ENCODE data around the gene XRCC3.

The XRCC3 gene

DNA sequence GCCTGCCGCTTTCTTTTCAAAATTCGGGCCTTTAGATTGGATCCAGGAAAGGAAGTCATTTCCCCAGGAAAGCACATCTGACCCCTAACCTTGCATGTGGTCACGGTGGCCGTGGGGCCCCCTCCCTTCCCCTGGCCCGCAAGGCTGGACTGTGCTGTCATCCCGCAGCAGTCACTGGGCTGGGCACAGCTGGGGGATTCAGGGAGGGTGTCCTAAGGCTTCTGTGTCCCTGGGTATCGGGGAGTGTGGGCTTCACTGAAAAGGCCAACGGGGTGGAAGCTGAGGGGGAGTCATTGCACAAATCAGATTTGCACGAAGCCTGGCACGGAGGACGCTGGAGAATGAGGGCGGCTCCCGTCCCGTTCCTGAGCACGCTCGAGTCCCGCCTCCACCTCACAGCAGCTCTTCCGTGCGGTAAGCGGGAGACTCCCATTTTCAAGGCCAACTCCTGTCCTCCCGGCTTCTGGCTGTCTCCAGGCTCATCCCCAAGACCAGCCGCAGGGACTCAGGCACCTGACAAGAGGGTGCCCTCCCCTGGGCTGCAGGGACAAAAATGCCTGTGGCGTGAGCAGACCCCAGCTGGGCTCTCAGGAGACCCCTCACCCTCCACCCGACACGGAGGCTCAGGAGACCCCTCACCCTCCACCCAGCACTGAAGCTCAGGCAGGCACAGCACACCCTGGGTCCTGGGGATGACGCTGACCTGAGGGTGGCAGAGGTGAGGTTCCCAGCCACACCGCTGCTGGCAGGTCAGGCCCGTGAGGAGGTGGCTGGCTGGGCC is 9.6 kb downstream of the XRCC3 start:
- DNase-seq = no peak

DNA sequence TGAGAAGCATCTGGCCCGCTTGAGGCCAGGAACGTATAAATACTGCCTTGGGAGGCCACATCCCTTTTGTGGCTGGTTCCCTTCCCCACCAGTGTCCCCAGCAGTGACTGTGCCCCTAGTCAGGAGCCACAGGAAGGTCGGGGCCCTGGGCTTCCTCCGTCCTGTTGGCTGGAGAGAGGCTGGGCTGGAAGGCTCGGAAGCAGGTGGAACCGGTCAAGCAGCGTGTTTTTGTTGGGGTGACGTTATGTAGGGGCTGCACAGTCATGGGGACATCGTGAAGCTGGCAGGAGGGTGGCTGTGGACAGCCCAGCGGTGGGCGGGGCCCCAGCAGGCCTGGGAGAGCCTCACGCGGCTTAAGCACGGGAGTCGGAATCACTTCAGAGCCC is 10.1 kb downstream of the XRCC3 start:
- no peak for DNase-seq

DNA sequence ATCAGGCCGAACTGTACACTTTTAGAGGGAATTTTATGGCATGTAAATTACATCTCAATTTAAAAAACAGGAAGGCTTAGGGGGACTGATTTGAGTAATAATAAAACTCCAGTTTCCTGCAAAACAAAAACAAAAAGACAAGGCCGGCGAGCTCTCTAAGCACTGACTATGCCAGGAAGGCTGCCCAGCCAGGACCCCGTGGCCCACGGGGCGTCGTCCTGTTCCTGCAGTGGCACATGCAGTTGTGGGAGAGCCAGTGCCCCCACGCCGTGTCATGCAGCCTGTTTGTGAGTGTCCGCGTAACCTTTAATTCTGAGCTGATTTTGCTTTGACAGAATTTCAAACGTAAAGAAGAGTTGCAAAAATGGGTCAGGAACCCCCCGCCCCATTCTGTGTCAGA is 10.5 kb downstream of the XRCC3 start:
- DNase-seq = no peak

DNA sequence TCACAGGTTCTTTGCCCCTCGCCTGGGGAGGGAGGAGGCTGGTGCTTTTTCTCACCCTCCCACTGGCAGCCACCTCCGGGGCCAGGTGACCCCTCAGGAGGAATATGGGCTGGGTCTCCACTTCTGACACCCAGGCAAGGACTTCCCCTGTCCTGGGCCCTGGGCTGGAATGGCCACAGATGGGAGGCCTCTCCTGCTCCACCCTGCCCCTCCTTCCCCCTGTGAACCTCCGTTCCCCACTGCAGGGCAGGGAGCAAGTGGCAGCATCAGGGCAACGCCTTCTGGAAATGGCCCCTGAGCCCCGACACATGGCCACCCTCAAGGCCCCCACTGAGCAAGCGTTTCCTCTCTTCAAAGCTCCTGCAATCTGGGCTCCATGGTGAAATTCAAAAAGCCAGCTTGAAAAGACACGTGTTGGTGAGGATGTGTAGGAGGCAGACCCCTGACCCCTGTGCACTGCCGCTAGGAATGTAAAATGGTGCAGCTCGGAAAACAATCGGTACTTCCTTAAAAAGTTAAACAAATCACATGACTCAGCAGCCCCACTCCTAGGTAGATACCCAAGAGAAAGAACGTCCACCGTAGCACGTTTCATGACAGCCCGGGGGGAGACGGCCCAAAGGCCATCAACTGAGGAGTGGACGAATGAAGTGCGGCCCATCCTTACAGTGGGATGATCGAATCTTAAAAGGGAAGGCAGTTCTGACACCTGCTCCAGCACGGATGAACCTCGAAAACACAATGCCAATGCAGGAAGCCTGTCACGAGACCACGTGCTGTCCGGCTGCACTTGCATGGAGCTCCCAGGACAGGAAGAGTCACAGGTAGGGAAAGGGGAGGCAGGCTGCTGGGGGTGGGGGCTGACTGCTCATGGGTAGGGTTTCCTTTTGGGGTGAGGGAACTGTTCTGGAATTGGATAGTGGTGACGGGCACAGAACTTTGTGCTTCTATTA is 11.5 kb downstream of the XRCC3 start:
- no peak for DNase-seq

DNA sequence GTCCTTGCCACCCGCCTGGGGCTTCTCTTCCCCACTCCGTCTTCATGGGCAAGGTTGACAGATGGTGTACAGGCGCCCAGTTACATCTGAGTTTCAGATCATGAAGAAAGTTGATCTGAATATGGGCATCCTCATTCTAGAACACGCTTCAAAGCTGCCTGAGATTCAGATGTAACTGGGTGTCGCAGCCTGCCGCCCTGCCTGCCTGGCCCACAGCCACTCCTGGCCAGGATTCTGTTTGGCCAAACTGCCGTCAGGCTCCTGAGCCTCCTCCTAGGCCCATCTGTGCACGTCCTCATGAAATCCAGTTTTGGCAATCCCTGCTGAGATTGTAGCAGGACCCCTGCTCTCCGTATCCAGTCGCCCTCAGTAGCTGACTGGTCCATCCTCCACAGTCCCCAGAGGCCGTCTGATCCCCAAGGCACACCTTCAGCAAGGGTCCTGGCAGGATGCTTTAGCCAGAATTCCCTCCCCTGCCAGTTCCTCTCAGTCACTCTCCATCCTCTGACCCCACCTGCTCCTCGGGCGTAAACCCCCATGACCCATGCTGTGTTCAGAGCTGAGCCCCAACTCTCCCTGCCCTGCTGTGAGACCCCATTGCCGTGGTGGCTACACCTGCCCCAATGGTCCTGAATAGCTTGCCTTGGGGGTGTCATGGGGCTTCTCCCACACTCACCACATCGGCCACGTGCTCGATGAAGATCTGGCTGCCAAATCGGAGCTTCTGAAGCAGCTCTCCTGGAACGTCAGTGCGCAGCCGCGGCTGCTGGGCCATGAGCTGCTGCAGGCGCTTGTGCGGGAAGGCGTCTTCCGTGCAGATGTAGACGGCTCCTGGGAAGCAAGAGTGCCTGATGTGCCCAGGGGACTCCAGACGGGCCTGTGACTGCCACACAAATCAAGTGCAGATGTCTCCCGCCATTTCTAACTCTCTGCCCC is 12.5 kb downstream of the XRCC3 start:
- DNase-seq = no peak

DNA sequence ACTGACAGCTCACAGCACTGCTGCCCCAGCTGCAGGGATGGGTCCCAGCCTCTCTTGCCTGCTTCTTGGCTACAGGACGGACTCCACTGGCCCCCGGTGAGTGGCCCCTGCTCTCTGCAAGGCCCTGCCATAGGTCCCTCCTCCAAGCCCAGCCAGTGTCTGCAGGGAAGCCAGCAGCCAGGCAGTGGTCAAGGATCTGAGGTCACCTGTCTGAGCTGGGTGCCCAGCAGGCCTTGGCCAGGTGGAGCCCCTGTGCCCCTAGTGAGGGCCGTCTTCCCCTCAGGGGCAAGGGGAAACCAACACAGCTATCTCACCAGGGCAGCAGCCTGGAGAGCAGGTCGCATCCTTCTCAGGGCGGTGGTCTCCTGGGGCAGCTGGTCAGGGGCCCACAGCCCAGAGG is 13.2 kb downstream of the XRCC3 start:
- DNase-seq = no peak

DNA sequence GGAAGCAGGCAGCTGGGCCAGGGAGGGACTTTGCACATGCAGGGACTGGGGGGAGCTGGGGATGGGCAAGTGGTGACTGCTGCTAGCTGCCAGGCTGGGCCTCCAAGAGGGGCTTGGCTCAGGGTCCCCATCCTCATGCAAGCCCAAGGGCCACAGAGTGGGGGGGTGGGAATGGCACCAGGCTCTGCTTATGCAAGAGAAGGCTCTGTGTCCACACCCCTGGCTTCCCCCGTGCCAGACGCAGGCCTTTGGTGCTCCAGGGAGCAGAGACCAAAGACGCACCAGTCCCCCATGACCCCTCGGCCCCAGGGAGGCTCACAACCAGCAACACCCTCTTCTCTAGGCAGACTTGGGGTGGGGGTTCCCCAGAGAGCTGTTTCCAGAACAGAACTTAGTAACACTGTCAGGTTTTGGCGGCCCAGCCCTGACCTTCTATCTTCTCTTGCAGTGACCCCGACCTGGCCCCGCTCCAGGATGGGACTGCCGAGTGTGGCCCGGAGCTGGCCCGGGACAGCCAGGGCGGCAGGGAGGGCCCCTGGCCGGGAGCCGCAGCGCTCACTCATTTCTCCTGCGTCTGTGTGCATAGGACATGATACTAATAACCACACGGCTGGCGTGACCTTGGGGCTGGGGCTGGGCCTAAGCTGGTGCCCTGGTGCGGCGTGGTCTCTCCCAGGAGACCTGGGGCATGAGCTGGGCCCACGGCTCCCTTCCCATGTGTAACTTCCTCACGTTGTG is 14.3 kb downstream of the XRCC3 start:
- DNase-seq = no peak

DNA sequence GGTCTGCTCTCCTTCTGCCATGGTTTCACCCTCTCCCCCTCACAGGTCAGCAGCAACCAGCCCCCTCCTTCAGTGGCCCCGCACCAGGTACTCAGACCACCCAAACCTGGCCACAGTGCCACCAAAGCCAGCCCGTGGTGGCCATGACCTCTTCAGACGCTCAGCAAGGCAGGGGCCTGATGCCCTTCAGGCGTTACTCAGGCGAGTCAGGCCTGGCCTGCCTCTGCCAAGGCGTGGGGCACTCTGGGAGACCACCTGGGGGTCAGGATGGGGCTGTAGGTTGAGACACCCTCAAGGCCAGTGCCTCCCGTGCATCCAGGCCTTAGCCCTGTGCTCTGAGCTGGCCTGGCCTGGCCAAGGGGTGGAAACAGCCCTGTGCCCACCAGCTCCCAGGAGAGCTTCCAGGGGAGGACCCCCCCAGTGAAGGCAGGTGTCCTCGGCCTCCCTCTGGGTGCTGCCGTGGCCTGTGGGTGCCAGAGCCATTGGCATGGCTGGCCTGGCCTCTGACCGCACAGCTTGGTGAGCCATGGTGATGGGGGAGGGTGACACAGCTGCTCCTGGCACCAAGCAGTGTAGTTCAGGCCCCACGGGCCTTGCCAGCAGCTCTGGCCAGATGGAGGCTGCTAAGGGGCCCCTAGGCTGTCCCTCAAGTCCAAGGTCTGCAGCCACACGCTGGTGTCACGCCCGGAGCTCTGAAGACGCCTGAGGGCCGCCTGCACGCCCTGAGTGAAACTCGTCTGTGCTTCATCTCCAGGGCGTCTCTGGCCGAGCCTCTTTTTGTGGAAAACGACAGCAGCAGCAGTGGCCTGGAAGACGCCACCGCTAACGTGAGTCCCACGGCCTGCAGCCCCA is 15.1 kb downstream of the XRCC3 start:
- DNase-seq = no peak

DNA sequence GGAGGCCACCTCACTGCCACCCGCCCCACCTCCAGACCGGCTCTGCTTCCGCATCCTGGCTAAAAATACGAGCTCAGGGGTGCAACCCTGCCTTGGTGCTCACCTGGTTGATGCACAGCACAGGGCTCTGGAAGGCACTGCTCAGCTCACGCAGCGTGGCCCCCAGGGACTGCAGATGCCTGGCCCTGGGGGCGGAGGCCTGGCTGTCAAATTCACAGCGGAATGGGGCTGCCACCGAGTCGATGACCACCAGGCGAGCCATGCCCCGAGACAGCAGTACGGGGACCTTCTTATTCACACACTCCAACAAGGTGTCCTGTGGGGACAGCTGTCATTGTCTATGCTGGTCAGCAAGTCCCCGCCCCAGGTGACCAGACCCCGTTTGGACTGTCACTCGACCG is 16.0 kb downstream of the XRCC3 start:
- DNase-seq = no peak

DNA sequence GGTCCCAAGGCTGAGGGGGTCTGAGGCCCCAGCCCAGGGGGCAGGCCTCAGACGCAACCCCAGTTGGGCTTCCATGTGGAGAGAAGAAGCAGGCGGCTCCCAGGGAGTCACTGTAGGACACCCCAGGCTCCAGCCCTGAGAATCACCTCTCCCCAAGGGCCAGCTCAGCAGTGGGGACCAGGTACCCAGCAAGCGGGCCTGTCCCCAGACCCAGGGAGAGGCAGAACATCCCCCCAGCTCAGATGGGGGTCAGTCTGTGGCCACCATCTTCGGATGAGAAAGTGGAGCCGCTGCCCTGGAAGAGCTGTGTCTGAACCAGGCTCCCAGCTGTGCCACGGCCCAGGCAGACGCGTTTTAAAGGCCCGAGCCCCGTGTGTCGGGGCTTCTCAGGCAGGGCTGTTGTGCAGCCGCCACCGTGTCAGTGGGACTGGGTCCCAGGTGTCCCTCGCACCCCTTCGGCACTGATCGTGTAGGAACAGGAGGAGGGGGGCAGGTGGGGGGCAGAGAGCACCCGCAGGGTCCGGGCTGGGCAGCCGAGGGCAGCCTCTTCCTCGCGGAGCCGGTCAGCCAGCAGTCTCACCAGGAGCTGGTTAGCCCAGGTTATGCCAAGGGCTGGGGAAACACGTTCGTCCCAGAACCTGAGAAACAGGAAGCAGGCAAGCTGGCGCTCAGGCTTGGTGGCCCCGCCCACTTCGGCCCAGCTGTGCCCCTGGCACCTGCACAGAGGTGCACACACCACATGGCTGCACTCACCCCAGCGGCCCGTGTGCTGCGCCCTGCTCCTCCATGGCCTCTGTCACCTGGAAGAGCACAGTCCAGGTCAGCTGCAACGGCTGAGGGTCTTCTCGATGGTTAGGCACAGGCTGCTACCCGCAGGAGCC is 16.6 kb downstream of the XRCC3 start:
- no peak for DNase-seq

DNA sequence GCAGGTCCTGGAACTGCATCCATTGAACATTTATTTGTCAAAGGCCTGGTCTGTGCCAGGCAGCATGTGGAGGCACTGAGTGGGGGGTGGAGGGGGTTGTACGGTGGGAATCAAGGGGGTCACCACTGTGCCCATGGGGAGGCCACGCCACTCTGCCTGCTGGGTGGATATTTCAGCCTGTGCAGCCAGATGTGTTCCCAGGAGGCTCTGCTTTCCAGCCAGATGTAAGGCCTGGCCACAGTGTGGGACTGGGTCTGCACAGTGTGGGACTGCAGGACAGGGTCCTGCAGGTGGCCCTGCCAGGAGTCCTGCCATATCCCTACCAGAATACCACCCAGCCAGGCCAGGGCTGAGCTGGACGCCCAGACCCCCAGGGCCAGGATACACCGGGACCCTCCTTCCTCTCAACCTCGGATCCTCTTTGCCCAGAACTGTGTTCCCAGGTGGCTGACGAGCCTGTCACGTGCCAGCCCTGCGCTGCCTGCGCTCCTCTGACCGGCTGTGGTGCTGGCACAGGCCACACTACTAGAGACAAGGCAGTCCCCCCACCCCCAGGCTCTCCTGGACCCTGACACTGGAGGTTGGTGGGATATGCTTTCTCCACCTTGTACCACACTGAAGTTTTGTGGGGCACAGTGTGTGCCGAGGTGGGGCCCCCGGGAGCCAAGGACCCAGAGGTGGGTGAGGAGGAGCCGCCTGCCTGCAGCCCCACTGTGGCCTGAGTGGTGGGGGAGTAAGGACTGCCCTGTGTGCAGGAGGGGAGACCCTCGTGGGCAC is 17.5 kb downstream of the XRCC3 start:
- no peak for DNase-seq

DNA sequence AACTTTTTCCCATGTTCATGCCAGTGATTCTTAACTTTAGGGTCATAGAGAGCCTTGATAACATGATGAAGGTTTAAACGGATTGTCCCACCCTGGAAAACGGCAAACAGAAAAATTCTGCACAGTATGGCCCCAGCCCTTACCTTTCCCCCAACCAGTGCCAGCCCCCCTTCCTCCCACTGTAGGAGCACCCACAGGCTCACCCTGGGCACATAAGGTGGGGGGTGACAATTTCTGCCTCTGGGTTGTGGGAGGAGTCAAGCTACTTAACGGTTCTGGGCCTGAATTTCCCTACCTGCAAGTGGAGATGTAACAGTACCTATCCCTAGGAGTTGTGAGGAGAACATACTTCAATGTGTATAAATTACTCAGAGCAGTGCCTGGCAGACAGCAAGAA is 18.0 kb downstream of the XRCC3 start:
- DNase-seq = no peak

DNA sequence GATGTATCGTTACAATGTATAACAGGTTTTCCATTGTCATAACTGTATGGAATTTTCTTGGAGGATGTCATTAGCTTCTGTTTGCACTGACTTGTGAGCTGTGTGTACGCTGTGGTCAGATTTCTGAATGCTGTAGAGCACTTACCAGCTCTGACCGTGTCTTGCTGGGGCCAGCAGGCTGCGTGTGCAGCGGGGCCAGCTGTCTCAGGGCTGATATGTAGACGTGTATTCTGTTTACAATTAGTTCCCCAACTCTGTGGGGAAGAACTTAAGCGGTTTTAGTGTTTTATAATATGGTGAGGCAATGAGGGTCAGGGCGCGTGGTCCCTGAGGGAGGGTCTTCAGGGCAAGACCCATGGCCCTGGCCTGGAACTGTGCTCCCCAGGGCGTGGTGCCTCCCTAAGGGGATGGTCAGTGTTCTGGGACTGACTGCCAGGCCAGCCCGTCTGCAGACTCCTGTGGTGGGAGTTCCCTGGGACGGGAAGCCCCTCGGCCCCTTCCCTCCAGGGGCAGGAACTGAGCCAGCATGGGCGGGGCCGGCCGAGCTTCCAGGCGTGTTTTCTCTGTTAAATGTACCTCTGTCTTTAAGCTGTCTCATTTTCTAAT is 18.7 kb downstream of the XRCC3 start:
- no peak for DNase-seq

DNA sequence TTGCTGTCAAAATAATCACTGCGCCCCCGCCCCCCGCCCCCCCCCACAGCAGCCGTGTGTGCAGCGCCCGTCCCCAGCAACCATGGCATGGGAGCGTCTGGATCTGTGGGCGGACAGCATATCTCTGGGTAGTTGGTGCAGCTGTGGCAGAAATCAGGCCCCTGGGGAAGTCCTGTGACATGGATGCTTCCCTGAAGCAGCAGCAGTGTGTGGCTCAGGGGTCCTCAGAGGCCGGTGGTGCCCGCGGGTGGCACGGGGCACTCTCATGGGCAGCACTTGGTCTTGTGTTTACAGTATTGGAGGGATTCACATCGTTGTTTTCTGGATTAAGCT is 19.2 kb downstream of the XRCC3 start:
- no peak for DNase-seq

DNA sequence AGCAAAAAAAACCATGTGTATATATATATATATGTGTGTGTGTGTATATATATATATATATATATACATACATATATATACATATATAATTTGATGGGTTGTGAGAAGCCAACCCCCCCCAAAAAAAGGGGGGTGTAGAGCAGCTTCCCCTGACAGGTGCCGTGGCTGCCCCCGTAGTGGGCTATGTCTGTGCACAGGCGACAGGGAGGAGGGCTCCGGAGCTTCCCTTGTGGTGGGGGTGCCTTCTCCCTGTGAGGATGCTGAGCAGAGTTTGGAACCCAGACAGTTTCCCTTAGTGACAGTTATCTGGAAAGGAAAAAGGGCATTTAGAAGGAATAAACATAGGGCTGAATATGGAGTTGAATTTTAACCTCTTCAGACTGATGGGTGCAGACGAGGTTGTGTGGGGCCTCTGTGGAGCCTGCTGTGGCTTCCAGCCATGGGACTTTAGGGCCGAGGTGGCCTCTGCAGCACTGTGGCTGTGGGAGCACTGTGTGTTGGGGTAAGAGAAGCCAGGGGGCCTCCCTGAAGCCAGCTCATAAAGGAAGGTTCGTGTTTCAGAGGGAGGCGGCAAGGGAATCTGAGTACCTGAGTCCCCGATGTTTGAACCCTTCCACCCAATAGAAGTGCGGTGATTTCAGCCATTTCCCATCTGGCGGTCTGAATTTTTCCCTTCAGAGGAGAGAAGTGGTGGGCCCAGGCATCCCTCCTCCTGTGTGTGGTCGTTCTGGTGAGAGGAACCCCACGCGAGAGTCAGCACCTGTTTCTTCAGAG is 19.8 kb downstream of the XRCC3 start:
- no peak for DNase-seq

DNA sequence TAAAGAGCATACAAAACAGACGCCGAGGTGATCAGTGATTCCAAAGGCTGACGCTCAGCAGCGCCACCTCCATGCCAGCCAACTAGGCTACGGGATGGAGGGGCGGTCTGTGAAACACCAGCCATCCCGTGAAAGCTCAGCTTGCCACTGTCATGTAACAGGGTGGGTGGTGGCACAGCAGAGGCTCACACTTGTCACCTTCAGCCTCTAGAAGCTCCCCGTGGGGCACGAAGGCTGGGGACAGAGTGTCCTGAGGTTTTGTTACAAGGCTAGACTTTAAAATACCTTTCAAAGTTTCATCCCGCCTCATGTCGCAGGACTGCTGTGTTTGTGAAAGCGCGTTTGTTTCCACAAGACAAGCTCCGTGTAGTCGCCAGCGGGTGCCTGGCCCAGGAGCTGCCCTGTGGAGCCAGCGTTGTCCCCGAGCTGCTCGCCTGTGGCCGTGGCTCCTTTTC is 20.7 kb downstream of the XRCC3 start:
- DNase-seq = no peak

DNA sequence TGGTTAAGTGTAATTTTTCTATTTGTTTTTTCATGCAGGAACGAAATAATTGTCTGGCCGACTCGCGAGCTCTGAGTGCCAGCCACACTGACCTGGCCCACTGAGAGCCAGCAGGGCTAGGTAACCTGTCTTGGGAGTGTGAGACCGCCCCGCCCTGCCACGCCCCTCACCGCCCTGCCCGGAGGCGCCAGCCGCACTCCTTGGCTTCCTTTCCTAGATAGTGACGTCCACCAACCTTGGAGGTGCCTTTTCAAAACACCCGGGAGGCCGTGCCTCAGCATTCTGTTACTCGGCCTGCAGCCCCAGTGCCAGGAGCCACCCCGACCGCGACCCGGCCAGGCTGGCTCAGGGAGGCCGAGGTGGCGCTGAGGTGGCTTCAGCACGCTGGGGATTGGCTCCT is 21.7 kb downstream of the XRCC3 start:
- no peak for DNase-seq

DNA sequence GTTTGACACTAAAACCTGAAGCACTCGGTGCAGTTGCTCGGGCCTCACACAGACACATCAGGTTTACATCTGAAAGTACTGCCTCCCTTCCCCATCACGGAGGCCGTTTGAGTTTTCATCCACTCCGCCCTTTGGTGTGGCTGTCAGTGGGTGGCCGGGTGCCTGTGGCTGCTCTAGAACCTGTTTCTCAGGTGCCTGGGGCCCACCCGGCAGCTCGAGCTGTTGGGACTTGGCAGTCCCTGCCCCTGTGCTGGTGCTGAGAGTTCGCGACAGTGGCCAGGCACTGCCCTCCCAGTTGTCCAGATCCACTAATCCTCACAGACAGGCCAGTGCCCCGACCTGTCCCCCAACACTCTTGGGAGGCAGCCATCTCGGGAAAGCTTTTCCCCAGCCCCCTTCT is 22.4 kb downstream of the XRCC3 start:
- DNase-seq = no peak
